ENCODE measurements around the gene GZF1. TPM values are rescaled to one million over a fixed set of nuclear protein-coding genes. Genes with fewer than 3 reads are reported as not detected.

GZF1 gene
- 8.1 and 9.4 TPM in 2 replicates for total RNA-seq

DNA sequence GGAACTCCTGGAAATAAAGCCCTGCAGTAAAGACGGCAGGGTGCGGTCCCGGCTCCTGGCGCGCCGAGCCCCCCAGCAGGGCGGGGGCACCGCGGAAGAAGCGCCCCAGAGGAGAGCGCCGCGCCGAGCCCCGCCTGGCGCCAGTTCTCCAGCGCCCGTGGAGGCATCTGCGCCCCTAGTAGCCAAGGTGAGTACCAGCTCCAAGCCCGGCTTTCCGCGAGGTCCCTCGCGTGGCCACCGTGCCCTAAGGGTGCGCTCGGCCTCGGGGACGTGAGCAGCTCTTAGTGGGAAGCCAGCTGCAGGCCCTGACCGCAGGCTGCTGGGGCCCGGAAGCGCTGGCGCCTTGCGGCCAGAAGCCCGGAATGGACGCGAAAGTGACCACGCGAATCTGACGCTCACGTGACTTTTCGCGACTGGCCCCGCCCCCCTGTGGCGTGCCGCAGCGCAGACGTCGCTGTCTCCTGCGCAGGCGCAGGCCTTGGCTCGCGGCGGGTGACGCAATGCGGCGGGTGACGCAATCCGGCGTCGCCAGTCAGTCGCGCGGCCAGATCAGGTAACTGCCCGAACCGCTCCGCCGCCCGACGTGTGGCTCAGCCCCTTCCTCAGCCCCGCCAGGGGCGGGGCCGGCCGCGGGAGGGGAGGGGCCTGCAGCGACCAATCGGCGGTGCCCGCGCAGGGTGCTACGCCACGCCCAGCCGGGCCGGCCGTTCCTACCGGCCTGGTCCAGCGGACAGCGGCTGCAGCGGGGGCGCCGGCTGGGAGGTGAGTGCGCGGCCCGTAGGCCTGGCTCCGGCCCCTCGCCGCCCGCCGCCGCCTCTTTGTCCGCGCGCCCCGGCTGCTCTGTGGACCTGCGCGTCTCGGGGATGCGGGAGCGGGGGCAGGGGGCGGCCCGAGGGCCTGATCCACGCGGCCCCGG, at the start of gene GZF1:
GZF1 (plus strand) TSS at position 707 of the 916 bp plus-strand sequence. CDS start 2,202 bp downstream, outside the sequence.

GRCh38 chr20:23350196-23350903, 11.6 kb upstream of the GZF1 start, which contains the start of gene NXT1:
NXT1 (plus strand) TSS chr20:23350791; CDS start chr20:23354042, 3,251 bp downstream.

DNA sequence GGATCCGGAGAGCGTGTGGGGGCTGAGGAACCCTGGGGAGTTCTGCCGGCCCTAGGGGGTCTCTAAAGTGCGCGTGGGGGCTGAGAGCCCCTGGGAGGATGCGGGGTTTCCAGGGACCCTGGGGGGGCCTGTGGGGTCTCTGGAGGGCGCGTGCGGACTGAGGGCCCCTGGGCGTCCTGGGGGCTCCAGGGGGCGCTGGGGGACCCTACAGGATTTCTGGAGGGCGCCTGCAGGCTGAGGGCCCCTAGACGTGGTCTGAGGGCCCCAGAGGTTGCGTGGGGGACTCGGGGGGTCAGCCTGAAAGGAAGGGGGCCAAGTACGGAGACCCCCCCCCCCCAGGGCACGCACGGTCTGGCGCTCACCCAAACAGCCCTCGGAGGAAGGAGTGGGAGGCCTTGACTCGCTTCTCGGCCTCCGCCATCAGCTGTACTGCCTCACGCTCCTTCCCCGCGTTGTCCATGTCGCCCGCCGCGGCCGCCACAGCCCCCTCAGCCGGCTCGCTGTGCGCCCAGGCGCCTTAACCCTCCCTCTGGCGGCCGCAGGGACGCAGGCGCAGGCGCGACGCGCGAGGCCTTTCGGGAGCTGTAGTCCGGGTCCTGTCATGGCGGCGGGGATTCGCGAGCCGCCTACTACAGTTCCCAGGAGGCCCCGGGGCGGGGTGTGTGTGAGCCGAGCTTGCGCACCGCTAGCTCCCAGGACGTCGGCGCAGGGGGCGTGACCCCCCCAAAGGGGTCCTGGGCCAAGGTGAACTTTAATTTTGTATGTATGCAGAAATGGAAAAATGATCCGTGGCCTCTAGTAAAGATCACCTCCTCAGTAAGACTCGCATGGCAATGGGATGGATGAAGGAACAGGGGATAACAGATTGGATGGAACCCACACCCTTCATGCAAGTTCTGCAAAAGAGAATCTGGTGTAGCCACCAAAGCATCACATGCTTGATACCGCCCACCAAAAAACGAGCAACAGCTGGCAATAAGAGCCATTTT, 59.3 kb downstream of the GZF1 start, which contains the start of gene NAPB:
NAPB (minus strand) TSS at position 546 of the 989 bp plus-strand sequence; CDS start at position 460, 86 bp downstream.

Other genes with a start within 250 kb of the GZF1 start
- 32.7 and 39.9 TPM in 2 replicates for gene NXT1, start 11.4 kb upstream of the GZF1 start, total RNA-seq
- gene NAPB, start 59.3 kb downstream of the GZF1 start, total RNA-seq, result 3.8 and 7.9 TPM in 2 replicates
- gene CSTL1, start 77.5 kb downstream of the GZF1 start, total RNA-seq, result not detected in 2 replicates
- not detected in 2 replicates for gene CST11, start 90.7 kb downstream of the GZF1 start, total RNA-seq
- not detected in 2 replicates for gene CST8, start 128.9 kb downstream of the GZF1 start, total RNA-seq
- not detected in 2 replicates for gene CST9L, start 206.3 kb downstream of the GZF1 start, total RNA-seq
- gene CST9, start 243.7 kb downstream of the GZF1 start, total RNA-seq, result not detected in 2 replicates

Measured in cardiac atrium fibroblast (primary cell).